GM18526 (cell line): Measurements from ENCODE around the gene MPZL1.

Experiments
- POLR2A ChIP-seq: IDR thresholded peaks from 3 replicates; pipeline ENCODE4 v1.6.1; 2011; ENCODE audit not compliant: insufficient read length; ENCODE audit errors: extremely low read depth

Gene MPZL1

GRCh38 chr1:167721617-167722151, at the start of gene MPZL1:
Gene MPZL1, plus strand, starts transcription at chr1:167721982. Its CDS starts 170 bp downstream, at chr1:167722152.
- peak; percentile 80 for TF ChIP-seq POLR2A

- no peak for TF ChIP-seq POLR2A
Measured at GRCh38 chr1:167672831-167673230, 49.0 kb upstream of the MPZL1 start.

- no peak for TF ChIP-seq POLR2A
Measured at GRCh38 chr1:167673265-167673664, 48.5 kb upstream of the MPZL1 start.

GRCh38 chr1:167674156-167674555, 47.6 kb upstream of the MPZL1 start:
- TF ChIP-seq POLR2A = no peak

GRCh38 chr1:167675440-167675839, 46.3 kb upstream of the MPZL1 start:
- no peak for TF ChIP-seq POLR2A

GRCh38 chr1:167676205-167676915, 45.4 kb upstream of the MPZL1 start:
- TF ChIP-seq POLR2A = no peak

- no peak for TF ChIP-seq POLR2A
Measured at GRCh38 chr1:167676916-167677848, 44.6 kb upstream of the MPZL1 start.

- TF ChIP-seq POLR2A = no peak
Measured at GRCh38 chr1:167678422-167678821, 43.4 kb upstream of the MPZL1 start.

- no peak for TF ChIP-seq POLR2A
Measured at GRCh38 chr1:167678838-167679237, 42.9 kb upstream of the MPZL1 start.

- TF ChIP-seq POLR2A = no peak
Measured at GRCh38 chr1:167679714-167680113, 42.1 kb upstream of the MPZL1 start.

GRCh38 chr1:167681024-167681423, 40.8 kb upstream of the MPZL1 start:
- TF ChIP-seq POLR2A = no peak

GRCh38 chr1:167681451-167682098, 40.2 kb upstream of the MPZL1 start:
- TF ChIP-seq POLR2A = no peak

- TF ChIP-seq POLR2A = no peak
Measured at GRCh38 chr1:167683226-167683625, 38.6 kb upstream of the MPZL1 start.

GRCh38 chr1:167683641-167684502, 37.9 kb upstream of the MPZL1 start:
- no peak for TF ChIP-seq POLR2A

- TF ChIP-seq POLR2A = no peak
Measured at GRCh38 chr1:167685844-167686243, 35.9 kb upstream of the MPZL1 start.

GRCh38 chr1:167687919-167688519, 33.8 kb upstream of the MPZL1 start:
- no peak for TF ChIP-seq POLR2A
